ENCODE results near the gene ALG12. TPM values are rescaled to one million over a fixed set of nuclear protein-coding genes. Genes with fewer than 3 reads are reported as not detected.

ALG12 gene
- total and polyA plus RNA-seq, 2 of the 13 experiments (the other 11 are each of a cell fraction or from before 2014, with no cell fraction given): 7.8 to 15.8 TPM

DNA sequence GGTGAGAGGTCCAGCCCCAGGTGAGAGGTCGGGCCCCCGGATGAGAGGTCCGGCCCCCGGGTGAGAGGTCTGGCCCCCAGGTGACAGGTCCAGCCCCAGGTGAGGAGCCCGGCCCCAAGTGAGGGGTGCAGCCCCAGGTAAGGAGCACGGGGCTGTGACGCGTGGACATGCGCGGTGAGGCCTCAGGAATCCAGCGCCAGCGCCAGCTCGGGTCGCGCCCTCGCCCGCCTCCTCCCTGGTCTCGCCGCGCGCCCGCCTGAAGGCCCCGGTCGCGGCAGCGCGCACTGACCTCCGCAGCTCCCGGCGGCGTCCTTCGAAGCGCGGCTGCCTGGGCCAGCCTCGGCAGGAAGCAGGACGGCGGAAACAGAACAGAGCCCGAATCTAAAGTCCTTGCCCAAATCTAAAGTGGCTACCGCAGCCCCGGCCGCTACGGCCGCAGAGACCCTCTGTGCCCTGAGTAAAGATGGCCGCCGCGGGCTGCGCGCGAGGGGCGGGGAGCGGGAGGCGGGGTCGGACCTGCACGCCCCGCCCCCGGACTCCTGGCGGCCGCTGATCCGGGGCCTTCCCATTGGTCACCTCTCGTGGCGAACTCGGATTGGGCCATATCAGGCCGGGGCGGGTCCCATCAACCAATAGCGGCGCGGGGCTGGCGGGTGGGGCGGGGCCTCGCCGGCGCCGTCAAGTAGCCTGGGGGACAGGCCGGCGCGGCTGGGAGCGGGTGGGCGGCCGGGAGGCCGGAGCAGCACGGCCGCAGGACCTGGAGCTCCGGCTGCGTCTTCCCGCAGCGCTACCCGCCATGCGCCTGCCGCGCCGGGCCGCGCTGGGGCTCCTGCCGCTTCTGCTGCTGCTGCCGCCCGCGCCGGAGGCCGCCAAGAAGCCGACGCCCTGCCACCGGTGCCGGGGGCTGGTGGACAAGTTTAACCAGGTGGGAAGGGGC, at the start of gene ALG12, which contains the start of gene CRELD2 (continued):
- TF ChIP-seq, protein P1, sequence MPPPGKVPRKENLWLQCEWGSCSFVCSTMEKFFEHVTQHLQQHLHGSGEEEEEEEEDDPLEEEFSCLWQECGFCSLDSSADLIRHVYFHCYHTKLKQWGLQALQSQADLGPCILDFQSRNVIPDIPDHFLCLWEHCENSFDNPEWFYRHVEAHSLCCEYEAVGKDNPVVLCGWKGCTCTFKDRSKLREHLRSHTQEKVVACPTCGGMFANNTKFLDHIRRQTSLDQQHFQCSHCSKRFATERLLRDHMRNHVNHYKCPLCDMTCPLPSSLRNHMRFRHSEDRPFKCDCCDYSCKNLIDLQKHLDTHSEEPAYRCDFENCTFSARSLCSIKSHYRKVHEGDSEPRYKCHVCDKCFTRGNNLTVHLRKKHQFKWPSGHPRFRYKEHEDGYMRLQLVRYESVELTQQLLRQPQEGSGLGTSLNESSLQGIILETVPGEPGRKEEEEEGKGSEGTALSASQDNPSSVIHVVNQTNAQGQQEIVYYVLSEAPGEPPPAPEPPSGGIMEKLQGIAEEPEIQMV (CRISPR knock-in tag; IDR thresholded peaks at IDR 0.05; ENCODE audit: low read depth): peak; percentile 60; the same call in 1 of the 2 replicates
- no peak for TF ChIP-seq HOXD1 (CRISPR knock-in tag; IDR thresholded peaks at IDR 0.05)
- peak; percentile 87; the same call in 1 of the 2 replicates for TF ChIP-seq ZNF691 (CRISPR knock-in tag; IDR thresholded peaks at IDR 0.05; ENCODE audit: borderline replicate concordance, low read depth)
- 0 out of 2 replicates have a peak, but pooled peaks have one; percentile 11 for TF ChIP-seq ZSCAN21 (CRISPR knock-in tag; IDR thresholded peaks at IDR 0.05; ENCODE audit: borderline replicate concordance)
- no peak for TF ChIP-seq ATF7 (IDR thresholded peaks at IDR 0.05)
- TF ChIP-seq ATF7 (CRISPR knock-in tag; IDR thresholded peaks at IDR 0.05): no peak
- TF ChIP-seq ARID2 (CRISPR knock-in tag; IDR thresholded peaks at IDR 0.05; ENCODE audit: borderline replicate concordance): no peak
- no peak for TF ChIP-seq ZNF850 (CRISPR knock-in tag; conservative IDR thresholded peaks at IDR 0.05)
- no peak for TF ChIP-seq SCMH1 (CRISPR knock-in tag; IDR thresholded peaks at IDR 0.05; ENCODE audit: borderline replicate concordance)
- TF ChIP-seq ZNF251 (CRISPR knock-in tag; IDR thresholded peaks at IDR 0.05): no peak
- no peak for TF ChIP-seq MBNL3 (CRISPR knock-in tag; conservative IDR thresholded peaks at IDR 0.05)
- TF ChIP-seq ZNF792 (CRISPR knock-in tag; IDR thresholded peaks at IDR 0.05): no peak; the same call in 1 of the 2 replicates
- TF ChIP-seq PHF21A (CRISPR knock-in tag; IDR thresholded peaks at IDR 0.05): peak; percentile 71
- TF ChIP-seq, protein P2, sequence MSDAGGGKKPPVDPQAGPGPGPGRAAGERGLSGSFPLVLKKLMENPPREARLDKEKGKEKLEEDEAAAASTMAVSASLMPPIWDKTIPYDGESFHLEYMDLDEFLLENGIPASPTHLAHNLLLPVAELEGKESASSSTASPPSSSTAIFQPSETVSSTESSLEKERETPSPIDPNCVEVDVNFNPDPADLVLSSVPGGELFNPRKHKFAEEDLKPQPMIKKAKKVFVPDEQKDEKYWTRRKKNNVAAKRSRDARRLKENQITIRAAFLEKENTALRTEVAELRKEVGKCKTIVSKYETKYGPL (CRISPR knock-in tag; IDR thresholded peaks at IDR 0.05): no peak
- no peak for TF ChIP-seq SYNCRIP (IDR thresholded peaks at IDR 0.05; ENCODE audit: insufficient read depth, low read depth, low read length)
- TF ChIP-seq, protein P3, sequence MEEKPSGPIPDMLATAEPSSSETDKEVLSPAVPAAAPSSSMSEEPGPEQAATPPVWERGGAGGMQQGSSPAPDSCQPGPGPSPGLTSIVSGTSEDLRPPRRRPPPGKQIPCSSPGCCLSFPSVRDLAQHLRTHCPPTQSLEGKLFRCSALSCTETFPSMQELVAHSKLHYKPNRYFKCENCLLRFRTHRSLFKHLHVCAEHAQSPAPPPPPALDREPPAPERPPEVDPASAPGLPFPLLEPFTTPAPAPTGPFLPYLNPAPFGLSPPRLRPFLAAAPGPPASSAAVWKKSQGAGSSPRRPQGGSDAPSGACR (CRISPR knock-in tag; IDR thresholded peaks at IDR 0.05): peak; percentile 33; the same call in 1 of the 2 replicates
- no peak for TF ChIP-seq SOX13 (IDR thresholded peaks at IDR 0.05)
- no peak for TF ChIP-seq SOX13 (CRISPR knock-in tag; conservative IDR thresholded peaks at IDR 0.05 in 1 of 2, IDR thresholded peaks at IDR 0.05 in 1 of 2)
- TF ChIP-seq ZNF142 (CRISPR knock-in tag; IDR thresholded peaks at IDR 0.05): no peak
